ENCODE data around the gene KIF26A. TPM values are rescaled to one million over a fixed set of nuclear protein-coding genes. Genes with fewer than 3 reads are reported as not detected.

KIF26A gene
- total and polyA plus RNA-seq, 2 of the 13 experiments (the other 11 are each of a cell fraction or from before 2014, with no cell fraction given): not detected

DNA sequence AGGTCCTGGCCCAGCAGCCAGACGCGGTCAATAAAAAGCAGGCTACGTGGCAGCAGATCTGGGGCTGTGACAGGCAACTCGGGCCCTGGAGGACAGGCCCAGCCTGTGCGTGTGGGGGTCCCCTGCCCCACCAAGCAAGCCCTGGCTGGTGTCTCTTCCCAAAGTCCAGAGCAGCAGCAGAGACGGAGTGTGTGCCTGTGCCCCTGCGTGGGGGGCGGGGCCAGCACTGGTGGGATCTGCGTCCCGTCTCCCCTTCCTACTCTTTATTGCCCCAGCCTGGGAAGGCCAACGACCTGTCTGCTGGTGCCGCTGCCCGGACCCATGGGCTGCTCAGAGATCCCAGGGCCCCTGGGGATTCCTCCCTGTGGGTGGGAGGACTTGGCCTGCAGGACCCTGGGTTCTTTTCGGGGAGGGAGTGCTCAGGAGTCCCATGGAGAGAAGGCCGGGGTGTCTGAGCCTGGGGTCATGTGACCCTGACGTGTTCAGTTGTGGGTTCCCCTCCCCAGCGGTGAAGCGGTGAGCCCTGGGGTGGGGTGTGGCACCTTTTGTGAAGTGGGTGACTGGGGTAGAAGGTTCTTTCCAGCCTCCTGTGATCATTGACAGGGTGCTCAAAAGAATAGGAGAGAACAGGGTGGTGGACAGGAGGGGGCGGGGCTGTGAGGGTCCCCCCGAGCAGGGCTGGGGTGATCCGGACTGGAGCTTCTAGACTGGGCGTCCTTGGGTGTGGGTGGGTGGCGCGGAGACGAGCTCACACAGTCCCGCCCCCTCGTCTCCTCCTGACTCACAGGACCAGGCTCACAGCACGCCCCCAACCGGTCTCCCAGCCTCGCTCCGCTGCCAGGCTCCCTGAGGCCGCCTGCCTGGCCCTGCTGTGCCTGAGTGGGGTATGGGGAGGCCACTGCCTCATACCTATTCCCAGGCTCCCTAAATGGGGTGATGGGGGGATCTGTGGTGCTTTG lies 30.5 kb upstream of the KIF26A start:
- intact Hi-C loops (cut with micrococcal nuclease; ENCODE audit: unreplicated experiment): no loop called here
- no peak overlapping the region for H3K4me3 ChIP-seq (replicated peaks in 1 of 3; ENCODE audit: insufficient read depth in 1 of 3, low read depth in 2 of 3, low read length in 3 of 3)

DNA sequence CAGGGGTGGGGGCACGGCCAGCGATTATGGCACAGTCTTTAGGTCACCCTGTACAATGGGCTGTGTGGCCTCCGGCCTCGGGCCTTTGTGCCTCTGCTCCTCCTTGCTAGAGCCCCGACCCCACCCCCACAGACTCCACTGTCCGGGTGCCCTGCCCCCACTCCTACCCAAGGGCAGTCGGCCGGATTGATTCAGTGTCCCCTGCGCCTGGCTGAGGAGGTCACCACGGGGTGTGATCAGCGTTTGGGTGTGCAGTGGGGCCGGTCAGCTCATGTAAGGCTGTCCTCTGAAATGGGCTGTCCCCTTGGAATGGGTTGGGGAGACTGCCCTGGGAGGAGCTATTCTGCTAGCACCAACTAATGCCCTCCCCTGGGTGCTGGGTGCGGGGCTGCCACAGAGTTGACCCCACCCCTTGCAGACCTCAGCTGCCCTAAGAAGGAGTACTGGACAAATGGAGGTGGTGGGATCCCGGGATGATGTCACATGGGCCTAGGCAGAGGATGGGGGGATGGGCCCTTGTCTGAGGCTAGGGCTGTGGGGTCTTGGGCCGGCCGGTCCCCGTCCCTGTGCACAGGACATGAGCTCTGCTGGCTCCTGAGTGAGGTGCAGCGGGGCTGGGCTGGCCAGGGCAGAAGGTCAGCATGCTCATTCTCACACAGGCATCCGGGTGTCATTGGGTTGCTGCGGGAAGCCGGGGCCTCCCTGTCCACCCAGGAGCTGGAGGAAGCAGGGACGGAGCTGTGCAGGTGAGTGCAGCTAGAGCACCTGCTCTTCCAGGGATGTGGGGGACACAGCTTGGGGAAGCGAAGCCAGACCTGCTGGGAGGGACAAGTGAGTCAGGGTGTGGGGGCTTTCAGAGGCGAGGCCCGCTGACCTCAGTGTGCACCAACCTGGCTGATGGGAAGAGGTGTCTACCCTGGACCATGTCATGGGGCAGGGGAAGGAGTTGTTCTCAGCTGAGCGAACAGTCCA lies 29.5 kb upstream of the KIF26A start:
- no TSS peak for BruUV-seq (replicated peaks)
- no peaks in the 10 kb centered on the region for H4K20me1 ChIP-seq (ENCODE audit: insufficient read depth, low read length)
- intact Hi-C loops (cut with micrococcal nuclease; ENCODE audit: unreplicated experiment) (no loop called here), in situ Hi-C loops (cut with HindIII; ENCODE audit: extremely low pct_ligation_motif_present, low pct_unique_long_range_greater_than_20kb) (no loop called here)
- no peak for ATAC-seq
- H3K4me3 ChIP-seq (replicated peaks in 1 of 3; ENCODE audit: insufficient read depth in 1 of 3, low read depth in 2 of 3, low read length in 3 of 3): no peak overlapping the region
- peaks cover 3 to 15% of the 10 kb centered on the region in 2 experiments; a peak in 4 of 5 replicates for H3K27me3 ChIP-seq (ENCODE audit: control insufficient read depth in 1 of 2, insufficient read depth in 2 of 2, low read length in 2 of 2)
- H3K36me3 ChIP-seq (replicated peaks in 1 of 2; ENCODE audit: control insufficient read depth in 1 of 2, insufficient read depth in 2 of 2, low read length in 2 of 2): no peaks in the 10 kb centered on the region
- no peaks in the 10 kb centered on the region for H3K79me2 ChIP-seq (ENCODE audit: insufficient read depth, low read length)
- H3K9me3 ChIP-seq (ENCODE audit: low read length): no peaks in the 10 kb centered on the region
- H2AFZ ChIP-seq (ENCODE audit: low read length): no peak overlapping the region
- no peak for FAIRE-seq
- 12% methylated on average over 11 of the region's 26 CpGs for WGBS (ENCODE audit: low lambda C conversion rate)
- no peak for DNase-seq (ENCODE audit: low spot score)
- H3K9ac ChIP-seq (ENCODE audit: insufficient read depth, low read depth, low read length): no peak overlapping the region
- no peak overlapping the region for H3K4me2 ChIP-seq (ENCODE audit: low read depth, low read length)
- H3K27ac ChIP-seq (ENCODE audit: extremely low read length, insufficient read depth, low read length): no peak overlapping the region
- POLR2A ChIA-PET: no interaction called here
- no peaks in the 10 kb centered on the region for H3K4me1 ChIP-seq (ENCODE audit: insufficient read depth, low read length)
- CTCF ChIA-PET (ENCODE audit: low intra/inter-chr PET ratio, low total read pairs): no interaction called here
- TF ChIP-seq REL (CRISPR knock-in tag; conservative IDR thresholded peaks at IDR 0.05) (no peak), FOXP1 (IDR thresholded peaks at IDR 0.05) (no peak), FOXP1 (CRISPR knock-in tag; IDR thresholded peaks at IDR 0.05) (no peak), MATR3 (CRISPR knock-in tag; IDR thresholded peaks at IDR 0.05) (no peak), POLR2AphosphoS5 (IDR thresholded peaks at IDR 0.05; ENCODE audit: low read depth, low read length) (no peak), CBX2 (IDR thresholded peaks at IDR 0.05; ENCODE audit: low read depth, low read length) (no peak), CBX2 (CRISPR knock-in tag; IDR thresholded peaks at IDR 0.05; ENCODE audit: low read depth) (no peak), SKI (IDR thresholded peaks at IDR 0.05; ENCODE audit: partially characterized antibody) (no peak)
- TF ChIP-seq, protein P1, sequence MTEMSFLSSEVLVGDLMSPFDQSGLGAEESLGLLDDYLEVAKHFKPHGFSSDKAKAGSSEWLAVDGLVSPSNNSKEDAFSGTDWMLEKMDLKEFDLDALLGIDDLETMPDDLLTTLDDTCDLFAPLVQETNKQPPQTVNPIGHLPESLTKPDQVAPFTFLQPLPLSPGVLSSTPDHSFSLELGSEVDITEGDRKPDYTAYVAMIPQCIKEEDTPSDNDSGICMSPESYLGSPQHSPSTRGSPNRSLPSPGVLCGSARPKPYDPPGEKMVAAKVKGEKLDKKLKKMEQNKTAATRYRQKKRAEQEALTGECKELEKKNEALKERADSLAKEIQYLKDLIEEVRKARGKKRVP (CRISPR knock-in tag; IDR thresholded peaks at IDR 0.05): no peak
- TF ChIP-seq, protein P2, sequence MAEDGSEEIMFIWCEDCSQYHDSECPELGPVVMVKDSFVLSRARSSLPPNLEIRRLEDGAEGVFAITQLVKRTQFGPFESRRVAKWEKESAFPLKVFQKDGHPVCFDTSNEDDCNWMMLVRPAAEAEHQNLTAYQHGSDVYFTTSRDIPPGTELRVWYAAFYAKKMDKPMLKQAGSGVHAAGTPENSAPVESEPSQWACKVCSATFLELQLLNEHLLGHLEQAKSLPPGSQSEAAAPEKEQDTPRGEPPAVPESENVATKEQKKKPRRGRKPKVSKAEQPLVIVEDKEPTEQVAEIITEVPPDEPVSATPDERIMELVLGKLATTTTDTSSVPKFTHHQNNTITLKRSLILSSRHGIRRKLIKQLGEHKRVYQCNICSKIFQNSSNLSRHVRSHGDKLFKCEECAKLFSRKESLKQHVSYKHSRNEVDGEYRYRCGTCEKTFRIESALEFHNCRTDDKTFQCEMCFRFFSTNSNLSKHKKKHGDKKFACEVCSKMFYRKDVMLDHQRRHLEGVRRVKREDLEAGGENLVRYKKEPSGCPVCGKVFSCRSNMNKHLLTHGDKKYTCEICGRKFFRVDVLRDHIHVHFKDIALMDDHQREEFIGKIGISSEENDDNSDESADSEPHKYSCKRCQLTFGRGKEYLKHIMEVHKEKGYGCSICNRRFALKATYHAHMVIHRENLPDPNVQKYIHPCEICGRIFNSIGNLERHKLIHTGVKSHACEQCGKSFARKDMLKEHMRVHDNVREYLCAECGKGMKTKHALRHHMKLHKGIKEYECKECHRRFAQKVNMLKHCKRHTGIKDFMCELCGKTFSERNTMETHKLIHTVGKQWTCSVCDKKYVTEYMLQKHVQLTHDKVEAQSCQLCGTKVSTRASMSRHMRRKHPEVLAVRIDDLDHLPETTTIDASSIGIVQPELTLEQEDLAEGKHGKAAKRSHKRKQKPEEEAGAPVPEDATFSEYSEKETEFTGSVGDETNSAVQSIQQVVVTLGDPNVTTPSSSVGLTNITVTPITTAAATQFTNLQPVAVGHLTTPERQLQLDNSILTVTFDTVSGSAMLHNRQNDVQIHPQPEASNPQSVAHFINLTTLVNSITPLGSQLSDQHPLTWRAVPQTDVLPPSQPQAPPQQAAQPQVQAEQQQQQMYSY (CRISPR knock-in tag; IDR thresholded peaks at IDR 0.05): no peak

More for the DNA sequence above, 30.5 kb upstream of the KIF26A start:
- Histone ChIP-seq H3K9me3 (ENCODE audit: low read length) (no peaks in the 10 kb centered on the region), H3K27me3 (ENCODE audit: control insufficient read depth in 1 of 2, insufficient read depth in 2 of 2, low read length in 2 of 2) (peaks cover 5 to 14% of the 10 kb centered on the region in 2 experiments; a peak in 3 of 5 replicates), H3K79me2 (ENCODE audit: insufficient read depth, low read length) (no peaks in the 10 kb centered on the region), H4K20me1 (ENCODE audit: insufficient read depth, low read length) (no peaks in the 10 kb centered on the region), H3K4me2 (ENCODE audit: low read depth, low read length) (no peak overlapping the region), H2AFZ (ENCODE audit: low read length) (no peak overlapping the region), H3K27ac (ENCODE audit: extremely low read length, insufficient read depth, low read length) (no peak overlapping the region), H3K4me1 (ENCODE audit: insufficient read depth, low read length) (no peaks in the 10 kb centered on the region), H3K36me3 (replicated peaks in 1 of 2; ENCODE audit: control insufficient read depth in 1 of 2, insufficient read depth in 2 of 2, low read length in 2 of 2) (no peaks in the 10 kb centered on the region), H3K9ac (ENCODE audit: insufficient read depth, low read depth, low read length) (no peak overlapping the region)
- no TSS peak for BruUV-seq (replicated peaks)
- ATAC-seq (peak; percentile 37), DNase-seq (ENCODE audit: low spot score) (no peak), FAIRE-seq (no peak)
- POLR2A ChIA-PET: no interaction called here
- in situ Hi-C loops (cut with HindIII; ENCODE audit: extremely low pct_ligation_motif_present, low pct_unique_long_range_greater_than_20kb): no loop called here
- WGBS (ENCODE audit: low lambda C conversion rate): 19% methylated on average over 12 of the region's 32 CpGs
- no peak for TF ChIP-seq EZH2 (conservative IDR thresholded peaks at IDR 0.05; ENCODE audit: low read depth, low read length)
- no peak for TF ChIP-seq TCF12 (IDR thresholded peaks at IDR 0.05)
- no peak for TF ChIP-seq TCF12 (CRISPR knock-in tag; IDR thresholded peaks at IDR 0.05)
- no peak for TF ChIP-seq MYNN (CRISPR knock-in tag; IDR thresholded peaks at IDR 0.05; ENCODE audit: low read depth)
- TF ChIP-seq KAT8 (CRISPR knock-in tag; IDR thresholded peaks at IDR 0.05): no peak
- CTCF ChIA-PET (ENCODE audit: low intra/inter-chr PET ratio, low total read pairs): no interaction called here

Data from HepG2 (cell line).